Colonic mucosa (tissue), 4 donors: ENCODE results near the gene CLTCL1. TPM values are rescaled to one million over a fixed set of nuclear protein-coding genes. Genes with fewer than 3 reads are reported as not detected.
A peak's percentile ranks its signal among the peaks of the same experiment; 100 is the strongest.

Experiments used
- DNase-seq: peaks from one replicate; pipeline ENCODE4 v3.0.0-alpha.2; 2020
- H3K27ac ChIP-seq: fragments of 200-600 bp; one replicate; pipeline ENCODE4 v1.8.0; 2021
- H3K27me3 ChIP-seq: fragments of 200-600 bp; one replicate; pipeline ENCODE4 v1.8.0; 2021
- H3K36me3 ChIP-seq: fragments of 200-600 bp; one replicate; pipeline ENCODE4 v1.8.0; 2021
- H3K4me1 ChIP-seq: fragments of 200-600 bp; one replicate; pipeline ENCODE4 v1.8.0; 2021; ENCODE audit warnings: mild to moderate bottlenecking
- H3K4me3 ChIP-seq: fragments of 200-600 bp; one replicate; pipeline ENCODE4 v1.8.0; 2021
- H3K9ac ChIP-seq, 2 donors: one replicate each; pipeline ENCODE4 v1.7.0; 2013; ENCODE audit warnings: control low read depth in 2 of 2, low read depth in 2 of 2, low read length in 2 of 2
- H3K9me3 ChIP-seq: fragments of 200-600 bp; one replicate; pipeline ENCODE4 v1.8.0; 2021
- intact Hi-C: fragments of 100-400 bp; cut with DNase I; formaldehyde crosslinking; loops from one replicate; pipeline ENCODE4 v1.14.1; 2022
- total RNA-seq, 2 donors: library from RNA; stranded (reverse); fragmentation: NEBNext Ultra II Directional in 1 of 2; extraction: Animal tissue kit (Norgen Biotek cat#: 25700) in 1 of 2; gene quantifications; one replicate each; pipeline ENCODE4 v1.2.1, GENCODE V29; 2021
- TF ChIP-seq, protein P1 (sequence below): fragments of 200-600 bp; IDR thresholded peaks from one replicate; pipeline ENCODE4 v1.8.0; 2022; ENCODE audit warnings: antibody characterized with exemption, mild to moderate bottlenecking
- donor health status: healthy.
- donor health status: DM: no; HTN: no; CAD: no.
- donor health status: DM: no; HTN: no; CAD: no.

CLTCL1 gene
- total RNA-seq, 2 donors from 2014 or later = 3.4 to 3.5 TPM

DNA sequence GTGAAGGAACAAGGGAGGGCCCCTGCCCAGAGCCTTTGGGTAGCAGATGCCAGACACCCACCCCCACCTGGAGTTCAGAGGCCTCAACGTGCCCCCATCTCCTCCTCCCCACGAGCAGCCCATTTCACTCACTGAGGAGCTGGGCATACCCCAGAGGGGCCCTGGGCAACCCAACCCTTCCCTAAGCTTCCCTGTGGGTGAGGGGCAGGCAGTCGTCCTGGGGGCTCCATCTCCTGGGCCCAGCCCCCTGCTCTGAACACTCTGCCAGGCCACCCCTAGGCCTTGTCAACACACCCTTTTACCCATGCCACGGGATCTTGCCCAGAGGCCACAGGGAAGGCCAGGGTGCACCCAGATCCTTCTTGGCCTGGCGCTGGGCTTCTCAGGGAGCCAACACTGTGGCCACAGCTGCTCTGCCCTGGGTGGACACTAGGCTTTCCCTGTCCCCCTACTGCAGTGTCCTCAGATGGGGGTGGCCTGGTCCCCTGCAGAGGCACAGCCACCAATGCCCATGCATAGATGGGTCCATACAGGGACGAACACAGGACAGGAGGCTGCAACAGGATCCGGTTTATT is 116.4 kb downstream of the CLTCL1 start:
- peaks cover 5% of the 10 kb centered on the region for H3K27me3 ChIP-seq
- no peaks in the 10 kb centered on the region for H3K9me3 ChIP-seq
- no peak for DNase-seq
- no peak overlapping the region for H3K27ac ChIP-seq
- no peaks in the 10 kb centered on the region for H3K36me3 ChIP-seq
- TF ChIP-seq, protein P1, sequence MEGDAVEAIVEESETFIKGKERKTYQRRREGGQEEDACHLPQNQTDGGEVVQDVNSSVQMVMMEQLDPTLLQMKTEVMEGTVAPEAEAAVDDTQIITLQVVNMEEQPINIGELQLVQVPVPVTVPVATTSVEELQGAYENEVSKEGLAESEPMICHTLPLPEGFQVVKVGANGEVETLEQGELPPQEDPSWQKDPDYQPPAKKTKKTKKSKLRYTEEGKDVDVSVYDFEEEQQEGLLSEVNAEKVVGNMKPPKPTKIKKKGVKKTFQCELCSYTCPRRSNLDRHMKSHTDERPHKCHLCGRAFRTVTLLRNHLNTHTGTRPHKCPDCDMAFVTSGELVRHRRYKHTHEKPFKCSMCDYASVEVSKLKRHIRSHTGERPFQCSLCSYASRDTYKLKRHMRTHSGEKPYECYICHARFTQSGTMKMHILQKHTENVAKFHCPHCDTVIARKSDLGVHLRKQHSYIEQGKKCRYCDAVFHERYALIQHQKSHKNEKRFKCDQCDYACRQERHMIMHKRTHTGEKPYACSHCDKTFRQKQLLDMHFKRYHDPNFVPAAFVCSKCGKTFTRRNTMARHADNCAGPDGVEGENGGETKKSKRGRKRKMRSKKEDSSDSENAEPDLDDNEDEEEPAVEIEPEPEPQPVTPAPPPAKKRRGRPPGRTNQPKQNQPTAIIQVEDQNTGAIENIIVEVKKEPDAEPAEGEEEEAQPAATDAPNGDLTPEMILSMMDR = no peak
- intact Hi-C loops = no loop called here
- H3K9ac ChIP-seq = no peak overlapping the region
- H3K4me3 ChIP-seq = no peak overlapping the region
- H3K4me1 ChIP-seq = peaks cover 36% of the 10 kb centered on the region

DNA sequence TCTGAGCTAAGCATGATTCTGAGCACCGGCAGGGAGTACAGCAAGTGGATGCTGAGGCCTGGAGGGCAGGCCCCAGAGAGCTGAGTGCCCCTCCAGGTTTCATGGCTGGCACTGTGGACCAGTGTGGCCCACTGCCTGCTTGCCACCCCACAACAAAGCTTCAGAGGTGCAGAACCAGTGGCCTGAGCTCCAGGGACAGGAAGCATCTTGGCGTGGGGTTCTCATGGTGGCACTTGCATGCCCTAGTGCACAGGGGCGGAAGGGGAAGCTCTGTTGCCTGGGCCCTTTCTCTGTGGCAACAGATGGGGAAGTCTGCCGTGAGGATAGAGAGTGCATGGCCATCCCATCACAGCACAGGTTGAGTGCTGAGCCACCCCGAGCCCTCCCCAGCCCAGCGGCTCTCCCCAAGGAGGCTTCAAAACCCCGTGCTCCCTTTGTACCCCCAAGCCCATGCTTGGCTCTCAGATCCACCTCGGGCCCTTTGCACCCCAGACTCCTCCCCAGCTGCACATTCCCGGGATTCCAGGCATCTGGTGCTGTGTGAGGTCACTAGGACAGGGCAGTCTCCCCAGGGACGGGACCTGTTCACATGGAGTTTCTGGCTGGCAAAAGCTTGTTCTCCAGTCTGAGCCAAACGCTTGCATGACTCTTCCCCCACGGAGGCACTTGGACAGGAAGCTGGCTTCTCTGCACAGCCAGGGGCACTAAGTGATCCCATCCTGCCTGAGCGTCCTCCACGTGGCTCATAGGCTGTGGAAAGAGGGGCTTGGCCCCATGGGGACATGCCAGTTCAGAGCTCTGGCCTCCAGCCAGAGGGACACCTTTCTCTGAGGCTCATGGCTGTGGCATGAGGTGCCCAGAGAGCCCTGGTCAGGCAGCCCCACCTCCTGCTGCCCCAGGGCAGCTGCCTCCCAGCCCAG is 117.2 kb downstream of the CLTCL1 start:
- no peak overlapping the region for H3K27ac ChIP-seq
- peaks cover 13% of the 10 kb centered on the region for H3K27me3 ChIP-seq
- TF ChIP-seq, protein P1 = no peak
- H3K36me3 ChIP-seq = no peaks in the 10 kb centered on the region
- intact Hi-C loops = no loop called here
- no peak for DNase-seq
- peaks cover 39% of the 10 kb centered on the region for H3K4me1 ChIP-seq
- H3K9ac ChIP-seq = peak overlapping the region in 1 of 2 donors; percentile 27
- no peak overlapping the region for H3K4me3 ChIP-seq
- no peaks in the 10 kb centered on the region for H3K9me3 ChIP-seq

DNA sequence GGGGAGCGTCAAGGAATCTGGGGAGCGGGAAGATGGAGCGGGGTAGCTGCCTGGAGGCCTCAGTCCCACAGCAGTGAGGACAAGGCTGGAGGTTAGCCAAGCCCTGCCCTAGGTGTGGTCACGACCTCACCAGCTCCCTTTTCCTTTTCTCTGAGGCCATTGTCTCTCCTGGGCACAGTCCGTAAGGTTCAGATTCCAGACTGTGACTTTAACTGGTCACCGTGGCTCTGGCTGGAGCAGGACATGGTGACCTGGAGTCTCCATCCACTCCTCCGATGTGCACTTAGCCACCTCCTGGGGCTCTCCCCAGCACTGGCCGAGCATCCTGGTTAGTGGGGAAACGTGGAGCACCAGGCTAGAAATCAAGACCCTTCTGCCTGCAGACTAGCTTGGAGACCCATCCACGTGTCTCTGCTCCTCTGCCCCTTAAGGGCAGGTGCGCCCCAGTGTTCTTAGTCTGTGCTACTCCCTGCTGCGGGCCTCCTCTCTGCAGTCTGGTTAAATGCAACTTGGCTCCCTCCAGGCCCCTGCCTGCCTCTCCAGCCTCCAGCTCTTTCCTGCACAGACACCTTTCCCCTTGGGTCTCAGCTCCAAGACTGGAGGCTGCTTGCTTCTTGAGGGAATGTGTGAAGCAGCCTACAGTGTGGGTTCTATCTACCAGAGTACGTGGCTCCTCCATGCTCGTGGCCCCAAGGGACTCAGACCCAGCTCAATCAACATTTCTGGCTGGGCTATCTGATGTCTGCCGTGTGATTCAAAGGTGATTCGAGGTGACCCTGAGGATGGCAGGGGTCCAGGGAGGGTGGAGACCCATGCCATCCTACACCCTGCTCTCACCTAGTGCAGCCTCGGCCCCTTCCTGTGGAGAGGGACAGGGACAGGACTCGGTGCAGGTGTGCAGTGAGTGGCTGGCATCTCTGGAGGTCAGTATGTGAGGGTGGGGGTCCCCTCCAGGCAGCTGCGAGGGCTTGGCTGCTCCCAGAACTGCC is 118.2 kb downstream of the CLTCL1 start:
- TF ChIP-seq, protein P1 = no peak
- no peaks in the 10 kb centered on the region for H3K36me3 ChIP-seq
- H3K27me3 ChIP-seq = peaks cover 23% of the 10 kb centered on the region
- peaks cover 41% of the 10 kb centered on the region for H3K4me1 ChIP-seq
- H3K27ac ChIP-seq = peak overlapping the region; percentile 11
- H3K9me3 ChIP-seq = no peaks in the 10 kb centered on the region
- peak; percentile 86 for DNase-seq
- no peak overlapping the region for H3K4me3 ChIP-seq
- H3K9ac ChIP-seq = peak overlapping the region; percentile 37 to 89
- intact Hi-C loops = no loop called here

DNA sequence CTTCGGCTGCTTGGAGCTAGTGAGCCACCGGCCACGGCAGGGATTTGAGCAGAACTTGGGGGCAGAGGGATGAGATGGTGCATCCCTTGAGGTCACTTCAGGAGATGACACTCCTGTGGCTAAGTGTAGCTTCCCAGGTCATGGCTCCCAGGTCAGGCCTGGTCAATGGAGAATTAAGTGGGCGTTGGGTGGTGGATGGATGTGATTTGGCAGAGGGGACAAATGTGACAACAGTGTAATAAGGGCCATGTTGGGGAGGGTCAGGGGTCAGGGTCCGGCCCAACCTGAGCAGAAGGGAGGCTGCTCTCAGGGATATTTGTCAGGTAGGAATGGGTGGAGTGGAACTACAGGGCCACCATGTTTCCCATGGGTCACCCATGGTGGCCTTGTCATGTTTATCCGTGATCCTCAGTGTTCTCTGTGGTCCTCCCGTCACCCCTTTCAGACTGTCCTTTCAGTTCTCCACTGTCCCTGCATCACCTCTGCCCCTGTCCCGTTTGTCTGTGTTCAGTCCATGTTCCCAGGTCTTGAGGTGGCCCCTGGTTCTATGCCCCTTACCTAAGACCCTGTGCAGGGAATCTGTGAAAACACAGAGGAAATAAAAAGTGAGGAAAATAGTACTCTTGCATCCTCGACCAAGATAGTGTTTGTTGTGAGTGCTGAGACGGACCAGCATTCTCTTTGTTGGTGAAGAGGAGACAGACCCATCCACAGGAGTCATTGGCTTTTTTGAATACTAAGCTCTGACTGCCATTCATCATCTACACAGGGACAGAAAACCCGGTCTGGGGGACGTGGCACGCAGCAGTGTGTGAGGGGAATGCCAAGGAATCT is 119.1 kb downstream of the CLTCL1 start:
- H3K36me3 ChIP-seq = no peaks in the 10 kb centered on the region
- TF ChIP-seq, protein P1 = no peak
- peak overlapping the region; percentile 92 for H3K4me3 ChIP-seq
- peaks cover 39% of the 10 kb centered on the region for H3K4me1 ChIP-seq
- H3K27ac ChIP-seq = peak overlapping the region; percentile 72
- H3K27me3 ChIP-seq = peaks cover 23% of the 10 kb centered on the region
- intact Hi-C loops = no loop called here
- H3K9me3 ChIP-seq = no peaks in the 10 kb centered on the region
- peak overlapping the region; percentile 89 to 95 for H3K9ac ChIP-seq
- DNase-seq = no peak
